Transverse colon (tissue), 4 donors: ENCODE data around the gene CELA2A.

Source experiments
- EP300 ChIP-seq: sonication (generic); formaldehyde crosslinking; IDR thresholded peaks from one replicate; pipeline ENCODE4 v1.6.1; 2017; ENCODE audit warnings: antibody characterized with exemption, low read depth
- POLR2A ChIP-seq: fragments of 450-650 bp; IDR thresholded peaks from one replicate; pipeline ENCODE4 v1.6.1; 2016; ENCODE audit warnings: antibody characterized with exemption, mild to moderate bottlenecking, moderate library complexity
- POLR2AphosphoS5 ChIP-seq, 3 donors: sonication (generic); formaldehyde crosslinking; IDR thresholded peaks; one replicate each; pipeline ENCODE4 v1.6.1; 2016; ENCODE audit warnings: antibody characterized with exemption in 3 of 3
- TF ChIP-seq, protein P1 (sequence below), 5 experiments: fragments of 200-600 bp in 3 of 5; fragments of 450-650 bp in 2 of 5; sonication (generic) in 3 of 5; IDR thresholded peaks; 1 replicate in 2 of 5; 2 replicates in 3 of 5; pipeline ENCODE4 v1.5.1; 2016 to 2017; ENCODE audit warnings: antibody characterized with exemption in 5 of 5, inconsistent platforms in 3 of 5, mild to moderate bottlenecking in 2 of 5, moderate library complexity in 1 of 5

DNA sequence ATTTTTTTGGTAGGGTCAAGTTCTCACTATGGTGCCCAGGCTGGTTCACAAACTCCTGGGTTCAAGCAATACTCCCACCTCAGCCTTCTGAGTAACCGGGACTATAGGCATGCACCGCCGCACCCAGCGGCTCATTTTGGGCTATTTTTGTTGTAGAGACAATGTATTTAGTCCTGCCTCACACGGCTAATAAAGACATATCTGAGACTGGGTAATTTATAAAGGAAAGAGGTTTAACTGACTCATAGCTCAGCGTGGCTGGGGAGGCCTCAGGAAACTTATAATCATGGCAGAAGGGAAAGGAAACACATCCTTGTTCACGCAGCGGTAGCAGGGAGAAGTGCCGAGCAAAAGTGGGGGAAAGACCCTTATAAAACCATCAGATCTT lies 4.2 kb downstream of the CELA2A start:
- TF ChIP-seq, protein P1, sequence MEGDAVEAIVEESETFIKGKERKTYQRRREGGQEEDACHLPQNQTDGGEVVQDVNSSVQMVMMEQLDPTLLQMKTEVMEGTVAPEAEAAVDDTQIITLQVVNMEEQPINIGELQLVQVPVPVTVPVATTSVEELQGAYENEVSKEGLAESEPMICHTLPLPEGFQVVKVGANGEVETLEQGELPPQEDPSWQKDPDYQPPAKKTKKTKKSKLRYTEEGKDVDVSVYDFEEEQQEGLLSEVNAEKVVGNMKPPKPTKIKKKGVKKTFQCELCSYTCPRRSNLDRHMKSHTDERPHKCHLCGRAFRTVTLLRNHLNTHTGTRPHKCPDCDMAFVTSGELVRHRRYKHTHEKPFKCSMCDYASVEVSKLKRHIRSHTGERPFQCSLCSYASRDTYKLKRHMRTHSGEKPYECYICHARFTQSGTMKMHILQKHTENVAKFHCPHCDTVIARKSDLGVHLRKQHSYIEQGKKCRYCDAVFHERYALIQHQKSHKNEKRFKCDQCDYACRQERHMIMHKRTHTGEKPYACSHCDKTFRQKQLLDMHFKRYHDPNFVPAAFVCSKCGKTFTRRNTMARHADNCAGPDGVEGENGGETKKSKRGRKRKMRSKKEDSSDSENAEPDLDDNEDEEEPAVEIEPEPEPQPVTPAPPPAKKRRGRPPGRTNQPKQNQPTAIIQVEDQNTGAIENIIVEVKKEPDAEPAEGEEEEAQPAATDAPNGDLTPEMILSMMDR (IDR thresholded peaks at IDR 0.05) = no peak
- TF ChIP-seq EP300 (no peak), POLR2A (no peak), POLR2AphosphoS5 (IDR thresholded peaks at IDR 0.05) (no peak)
